Measurements from ENCODE around the gene DGKB.

DGKB gene

GRCh38 chr7:14765731-14766130, 136.8 kb downstream of the DGKB start:
- Histone ChIP-seq H3K4me1 (peaks cover 22% of the 10 kb centered on the region), H3K9me3 (no peaks in the 10 kb centered on the region), H3K4me3 (ENCODE audit: low read depth, low read length) (no peak overlapping the region), H3K36me3 (no peaks in the 10 kb centered on the region), H3K27me3 (no peaks in the 10 kb centered on the region)
- no peak for TF ChIP-seq CTCF (IDR thresholded peaks at IDR 0.05; ENCODE audit: low read depth, low read length)
- DNase-seq, result no peak

- no peak overlapping the region for H3K4me3 ChIP-seq (ENCODE audit: low read depth, low read length)
- no peaks in the 10 kb centered on the region for H3K9me3 ChIP-seq
- no peaks in the 10 kb centered on the region for H3K27me3 ChIP-seq
- no peak for TF ChIP-seq CTCF (IDR thresholded peaks at IDR 0.05; ENCODE audit: low read depth, low read length)
- H3K36me3 ChIP-seq, result no peaks in the 10 kb centered on the region
- H3K4me1 ChIP-seq, result peaks cover 22% of the 10 kb centered on the region
- no peak for DNase-seq
These were observed 140.0 kb downstream of the DGKB start for GRCh38 chr7:14762561-14762960.

GRCh38 chr7:14761510-14762296, 140.8 kb downstream of the DGKB start:
- no peaks in the 10 kb centered on the region for H3K27me3 ChIP-seq
- no peak overlapping the region for H3K4me3 ChIP-seq (ENCODE audit: low read depth, low read length)
- no peak for TF ChIP-seq CTCF (IDR thresholded peaks at IDR 0.05; ENCODE audit: low read depth, low read length)
- no peaks in the 10 kb centered on the region for H3K9me3 ChIP-seq
- DNase-seq, result peak; percentile 74
- peaks cover 22% of the 10 kb centered on the region for H3K4me1 ChIP-seq
- H3K36me3 ChIP-seq, result no peaks in the 10 kb centered on the region

- no peak for TF ChIP-seq CTCF (IDR thresholded peaks at IDR 0.05; ENCODE audit: low read depth, low read length)
- no peak overlapping the region for H3K4me3 ChIP-seq (ENCODE audit: low read depth, low read length)
- no peaks in the 10 kb centered on the region for H3K9me3 ChIP-seq
- peaks cover 22% of the 10 kb centered on the region for H3K4me1 ChIP-seq
- H3K36me3 ChIP-seq, result no peaks in the 10 kb centered on the region
- DNase-seq, result no peak
- no peaks in the 10 kb centered on the region for H3K27me3 ChIP-seq
These were observed 141.6 kb downstream of the DGKB start for GRCh38 chr7:14760730-14761478.

- TF ChIP-seq CTCF (IDR thresholded peaks at IDR 0.05; ENCODE audit: low read depth, low read length), result no peak
- Histone ChIP-seq H3K9me3 (no peaks in the 10 kb centered on the region), H3K4me1 (peaks cover 22% of the 10 kb centered on the region), H3K36me3 (no peaks in the 10 kb centered on the region), H3K27me3 (no peaks in the 10 kb centered on the region), H3K4me3 (ENCODE audit: low read depth, low read length) (no peak overlapping the region)
- DNase-seq, result no peak
These were observed 142.8 kb downstream of the DGKB start for GRCh38 chr7:14759785-14760184.

GRCh38 chr7:14754631-14755030, 147.9 kb downstream of the DGKB start:
- Histone ChIP-seq H3K4me3 (ENCODE audit: low read depth, low read length) (no peak overlapping the region), H3K27me3 (no peaks in the 10 kb centered on the region), H3K36me3 (no peaks in the 10 kb centered on the region), H3K9me3 (no peaks in the 10 kb centered on the region), H3K4me1 (no peaks in the 10 kb centered on the region; the same call in 1 of the 2 replicates)
- no peak for DNase-seq
- TF ChIP-seq CTCF (IDR thresholded peaks at IDR 0.05; ENCODE audit: low read depth, low read length), result no peak
